Measurements from ENCODE around the gene LRSAM1.

LRSAM1 gene

GRCh38 chr9:127535396-127535795 lies 84.1 kb downstream of the LRSAM1 start:
- no peak for DNase-seq (ENCODE audit: low spot score)

GRCh38 chr9:127535834-127536233 lies 84.5 kb downstream of the LRSAM1 start:
- no peak for DNase-seq (ENCODE audit: low spot score)

GRCh38 chr9:127536499-127536898 lies 85.2 kb downstream of the LRSAM1 start:
- DNase-seq (ENCODE audit: low spot score), result no peak

- DNase-seq (ENCODE audit: low spot score), result peak; percentile 37
Measured at GRCh38 chr9:127537014-127537413, 85.7 kb downstream of the LRSAM1 start.

GRCh38 chr9:127537792-127538191 lies 86.5 kb downstream of the LRSAM1 start:
- no peak for DNase-seq (ENCODE audit: low spot score)

GRCh38 chr9:127538849-127539258 lies 87.5 kb downstream of the LRSAM1 start:
- DNase-seq (ENCODE audit: low spot score), result no peak

GRCh38 chr9:127539259-127539981 lies 88.1 kb downstream of the LRSAM1 start:
- no peak for DNase-seq (ENCODE audit: low spot score)

- no peak for DNase-seq (ENCODE audit: low spot score)
Measured at GRCh38 chr9:127539982-127540663, 88.8 kb downstream of the LRSAM1 start.

- no peak for DNase-seq (ENCODE audit: low spot score)
Measured at GRCh38 chr9:127540664-127541041, 89.3 kb downstream of the LRSAM1 start.

- DNase-seq (ENCODE audit: low spot score), result no peak
Measured at GRCh38 chr9:127541176-127541575, 89.9 kb downstream of the LRSAM1 start.

- no peak for DNase-seq (ENCODE audit: low spot score)
Measured at GRCh38 chr9:127541865-127542264, 90.6 kb downstream of the LRSAM1 start.

- no peak for DNase-seq (ENCODE audit: low spot score)
Measured at GRCh38 chr9:127543221-127543620, 91.9 kb downstream of the LRSAM1 start.

GRCh38 chr9:127543973-127544533 lies 92.7 kb downstream of the LRSAM1 start:
- DNase-seq (ENCODE audit: low spot score), result no peak

- peak; percentile 99 for DNase-seq (ENCODE audit: low spot score)
Measured at GRCh38 chr9:127545196-127546124, 94.2 kb downstream of the LRSAM1 start.

GRCh38 chr9:127546125-127546832 lies 95.0 kb downstream of the LRSAM1 start:
- no peak for DNase-seq (ENCODE audit: low spot score)

GRCh38 chr9:127548352-127548881 lies 97.1 kb downstream of the LRSAM1 start:
- DNase-seq (ENCODE audit: low spot score), result no peak

GRCh38 chr9:127549218-127549617 lies 97.9 kb downstream of the LRSAM1 start:
- no peak for DNase-seq (ENCODE audit: low spot score)

GRCh38 chr9:127549751-127550150 lies 98.4 kb downstream of the LRSAM1 start:
- no peak for DNase-seq (ENCODE audit: low spot score)

- peak; percentile 57 for DNase-seq (ENCODE audit: low spot score)
Measured at GRCh38 chr9:127550282-127550681, 99.0 kb downstream of the LRSAM1 start.

GRCh38 chr9:127550751-127551150 lies 99.4 kb downstream of the LRSAM1 start:
- DNase-seq (ENCODE audit: low spot score), result no peak
